ENCODE measurements around the gene LPO.

The LPO gene

DNA sequence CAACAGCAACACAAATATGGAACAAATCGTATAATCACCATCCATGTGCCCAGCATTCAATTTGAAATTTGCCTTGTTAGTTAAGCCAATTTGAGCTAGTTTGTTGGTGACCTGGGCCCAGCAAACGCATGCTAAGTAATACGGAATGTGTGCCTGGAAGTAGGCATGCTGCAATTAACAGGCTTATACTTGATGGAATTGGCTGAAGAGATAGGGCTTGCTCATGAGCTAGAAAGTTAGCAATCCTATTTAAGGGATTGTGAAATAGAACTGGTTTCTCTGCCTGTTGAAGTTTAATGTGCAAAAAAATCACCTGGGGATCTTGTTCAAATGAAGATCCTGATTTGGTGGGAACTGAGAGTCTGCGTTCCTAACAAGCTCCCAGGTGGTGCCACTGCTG lies 8.5 kb upstream of the LPO start:
- DNase-seq: no peak

GRCh38 chr17:58231641-58232040 lies 6.7 kb upstream of the LPO start:
- no peak for DNase-seq

GRCh38 chr17:58232707-58233156 lies 5.7 kb upstream of the LPO start:
- no peak for DNase-seq

DNA sequence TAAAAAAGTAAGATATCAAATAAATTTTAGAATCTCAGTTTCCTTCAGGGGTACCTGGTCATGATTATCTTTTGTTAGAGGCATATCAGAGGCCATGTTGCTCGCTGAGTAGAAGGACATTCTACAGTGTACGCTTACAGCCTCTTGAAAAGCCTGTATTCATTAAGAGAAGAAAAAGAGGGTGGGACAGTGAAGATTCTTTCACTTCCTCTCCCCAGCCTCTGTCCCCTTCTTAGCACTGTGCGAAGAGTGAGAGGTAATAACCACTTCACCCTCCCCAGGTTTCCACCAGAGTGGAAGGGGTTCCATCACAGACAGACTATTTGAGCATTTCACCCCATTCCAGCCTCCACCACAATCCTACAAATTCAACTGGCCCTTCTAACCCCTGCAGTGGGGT lies 4.8 kb upstream of the LPO start:
- no peak for DNase-seq

- DNase-seq: no peak
Observed at GRCh38 chr17:58234512-58234911, 3.9 kb upstream of the LPO start.

DNA sequence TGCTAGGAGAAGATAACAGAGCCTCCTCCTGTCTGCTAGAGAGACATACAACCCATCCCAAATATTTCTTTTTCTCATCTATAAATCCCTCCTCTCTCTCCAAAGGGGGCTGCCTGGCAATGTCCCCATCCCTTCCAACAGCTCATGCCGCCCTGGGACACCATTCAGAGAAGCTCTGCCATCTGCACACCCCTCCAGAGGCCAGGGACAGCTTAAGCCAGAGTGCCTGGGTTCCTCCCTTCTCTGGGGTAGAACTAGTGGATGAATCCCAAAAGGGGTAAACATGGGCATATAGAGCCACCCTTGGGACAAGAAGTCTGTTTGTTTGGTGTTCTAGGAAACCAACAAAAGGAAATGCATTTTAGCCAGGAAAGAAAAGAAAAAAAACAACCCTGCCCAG lies 2.6 kb upstream of the LPO start:
- no peak for DNase-seq

DNA sequence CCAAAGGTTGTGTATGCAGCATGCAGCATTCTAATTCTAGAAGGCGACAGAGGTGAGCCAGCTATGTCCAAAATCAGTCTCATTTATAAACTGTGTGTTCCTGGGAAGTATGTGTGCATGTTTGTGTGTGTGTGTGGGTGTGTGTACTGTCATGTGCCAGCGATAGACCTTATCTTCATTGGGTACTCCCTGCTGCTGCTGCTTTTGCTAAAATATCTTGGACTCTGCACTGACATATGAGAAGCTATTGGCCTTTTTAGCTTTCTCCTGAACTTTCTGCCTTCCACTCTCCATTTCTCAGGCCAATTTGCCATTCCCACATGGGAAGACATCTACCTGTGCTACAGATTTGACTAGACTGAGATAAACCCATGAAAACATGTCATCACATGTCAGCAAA lies 2.0 kb upstream of the LPO start:
- DNase-seq: no peak

DNA sequence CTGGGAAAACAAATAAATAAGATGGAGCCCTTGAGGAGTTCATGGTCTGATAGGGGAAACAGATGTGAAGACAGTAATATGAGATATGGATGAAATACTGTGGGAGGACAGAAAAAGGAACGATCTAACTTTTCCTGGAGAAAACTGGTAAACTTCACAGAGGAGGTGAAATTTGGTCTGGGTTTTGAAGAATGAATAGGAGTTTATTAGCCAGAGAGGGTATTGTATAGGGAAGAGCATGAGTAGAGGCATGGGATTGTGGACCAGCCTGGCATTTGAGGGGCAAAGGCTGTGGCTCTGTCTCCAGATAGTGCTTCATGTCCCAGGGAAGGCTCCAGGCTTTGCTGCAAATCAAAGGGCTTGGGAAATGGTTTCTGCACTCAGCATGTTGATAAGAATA lies 1.6 kb downstream of the LPO start:
- no peak for DNase-seq

DNA sequence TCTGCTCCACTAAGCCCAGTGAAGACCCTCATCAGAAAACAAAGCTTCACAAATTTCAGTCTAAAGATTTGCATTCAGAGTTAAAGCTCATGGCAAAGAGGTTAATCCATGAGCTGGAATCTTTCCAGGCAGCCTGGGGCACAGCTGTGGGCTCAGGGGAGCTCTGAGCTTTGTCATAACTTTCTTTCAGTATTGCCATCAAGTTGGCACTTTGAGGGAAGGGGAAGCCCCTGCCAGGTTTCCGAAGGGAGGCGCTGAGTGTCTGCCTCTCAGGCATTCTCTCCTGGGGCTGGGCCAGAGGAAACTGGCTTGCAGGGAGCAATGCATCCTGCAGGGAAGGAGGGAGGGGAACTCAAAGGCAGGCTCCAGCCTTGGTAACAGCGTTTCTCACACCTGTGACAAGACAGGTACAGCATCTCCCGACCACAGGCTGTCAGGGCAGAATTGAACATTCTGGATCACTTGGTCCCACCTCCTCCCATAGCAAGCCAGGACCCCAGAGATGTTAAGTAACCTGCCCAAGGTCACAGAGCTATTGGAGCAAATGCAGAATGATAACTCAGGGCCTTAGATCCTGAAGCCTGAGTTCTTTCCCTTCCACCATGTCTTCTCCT lies 3.9 kb downstream of the LPO start:
- no peak for DNase-seq

- no peak for DNase-seq
Observed at GRCh38 chr17:58244963-58245362, 6.6 kb downstream of the LPO start.

DNA sequence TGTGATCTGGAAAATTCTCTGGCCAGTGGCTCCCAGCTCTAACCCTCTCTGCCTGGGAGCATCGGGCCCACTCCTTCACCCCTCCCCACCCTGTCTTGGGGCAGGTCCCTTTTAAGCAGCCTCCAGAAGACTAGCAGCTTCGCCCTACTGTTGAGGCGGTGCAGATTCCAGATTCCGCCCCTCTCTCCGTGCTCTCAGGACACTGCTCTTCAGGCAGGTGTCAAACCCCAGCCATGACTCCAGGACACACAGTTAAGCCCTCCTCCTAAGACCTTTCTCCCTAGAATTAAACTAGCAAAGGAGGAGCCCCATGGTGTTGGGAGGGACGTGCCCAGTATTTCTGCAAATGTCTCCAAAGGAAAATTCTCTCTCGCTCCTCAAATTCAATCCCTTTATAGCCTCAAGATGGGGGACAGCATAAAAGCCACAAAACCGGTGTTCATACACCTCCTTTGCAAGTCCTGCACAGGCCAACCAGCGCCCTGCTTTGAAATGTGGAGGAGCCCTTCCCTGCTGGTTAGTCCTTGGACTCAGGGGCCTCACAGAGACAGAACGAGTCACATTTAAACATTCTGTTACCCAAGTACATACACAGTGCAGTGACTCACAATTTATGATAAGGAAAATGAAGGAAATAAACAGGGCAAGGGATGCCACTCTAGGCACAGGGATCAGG lies 7.2 kb downstream of the LPO start:
- DNase-seq: no peak

- no peak for DNase-seq
Observed at GRCh38 chr17:58246104-58246740, 7.8 kb downstream of the LPO start.

GRCh38 chr17:58246781-58247180 lies 8.4 kb downstream of the LPO start:
- DNase-seq: no peak

DNA sequence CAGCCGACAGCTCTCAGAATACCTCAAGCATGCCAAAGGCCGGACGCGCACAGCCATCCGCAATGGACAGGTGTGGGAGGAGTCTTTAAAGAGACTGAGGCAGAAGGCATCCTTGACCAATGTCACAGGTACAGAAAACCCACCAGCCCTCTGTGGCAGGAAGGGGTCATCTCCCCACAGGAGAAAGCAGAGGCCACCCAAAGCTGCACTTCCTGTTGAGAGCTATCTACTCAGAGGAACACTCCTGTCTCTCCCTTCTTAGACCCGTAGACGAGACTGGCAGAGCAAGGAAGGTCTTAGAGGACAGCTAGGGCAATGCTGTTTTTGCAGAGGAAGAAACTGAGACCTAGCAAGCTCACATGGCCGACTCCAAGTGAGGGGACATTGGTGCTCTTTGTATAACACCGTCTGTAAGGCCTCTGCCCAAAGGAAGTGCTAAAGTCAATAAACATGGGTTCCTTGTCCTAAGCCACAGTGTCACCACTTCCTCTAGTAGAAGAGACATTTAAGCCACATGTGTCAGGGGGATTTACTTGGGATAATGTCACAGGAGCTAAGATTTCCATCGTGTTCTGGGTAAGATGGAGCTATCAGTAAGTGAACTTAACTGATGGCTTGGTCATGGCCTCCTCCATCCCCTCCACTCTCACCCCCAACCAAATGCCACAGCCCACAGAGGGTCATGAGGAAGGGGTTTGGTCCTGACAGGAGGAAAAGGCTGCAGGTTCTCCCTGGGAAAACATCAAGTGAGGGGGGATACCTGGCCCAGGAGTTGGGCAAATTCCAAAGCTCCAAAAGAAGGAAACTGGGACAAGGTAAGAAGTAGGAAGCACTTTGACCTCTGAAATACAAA lies 9.4 kb downstream of the LPO start:
- no peak for DNase-seq

GRCh38 chr17:58248955-58249269 lies 10.5 kb downstream of the LPO start:
- DNase-seq: no peak

DNA sequence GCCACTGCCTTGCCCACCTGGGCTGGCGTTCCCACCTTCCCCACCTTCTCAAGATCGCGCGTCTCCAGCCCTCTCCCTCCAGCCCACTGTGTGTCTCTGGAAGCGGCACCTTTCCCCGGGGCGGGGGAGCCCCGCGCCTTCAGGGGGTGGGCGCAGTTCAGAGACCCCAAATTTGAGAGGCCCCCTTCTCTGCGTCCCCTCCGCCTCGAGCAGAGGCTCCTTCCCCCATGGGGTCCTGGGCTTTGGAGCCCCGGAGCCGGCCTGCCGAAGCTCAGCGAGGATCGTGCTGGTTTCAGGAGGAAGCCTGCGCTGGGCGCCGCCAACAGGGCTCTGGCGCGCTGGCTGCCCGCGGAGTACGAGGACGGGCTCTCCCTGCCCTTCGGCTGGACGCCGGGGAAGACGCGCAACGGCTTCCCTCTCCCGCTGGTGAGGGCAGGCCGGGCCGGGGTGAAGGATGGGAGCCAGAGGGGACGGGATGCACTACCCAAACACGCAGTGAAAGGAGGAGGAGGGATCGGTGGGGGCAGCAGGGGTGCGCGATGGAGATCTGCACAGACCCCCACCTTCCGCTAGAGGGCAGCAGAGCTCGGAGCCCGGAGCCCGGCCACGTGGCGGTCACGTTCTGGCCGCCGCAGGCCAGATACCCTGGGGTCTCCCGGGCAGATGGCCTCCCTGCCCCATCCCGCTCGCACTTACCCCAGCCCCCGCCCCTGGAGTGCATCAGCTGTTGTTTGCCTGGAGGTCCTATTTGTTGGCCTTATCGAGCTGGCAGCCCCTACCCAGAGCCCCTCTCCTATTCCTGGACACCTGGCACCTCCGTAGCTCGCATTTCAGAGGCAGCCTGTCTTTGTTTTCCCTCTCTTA lies 11.1 kb downstream of the LPO start:
- peak; percentile 28 for DNase-seq

DNA sequence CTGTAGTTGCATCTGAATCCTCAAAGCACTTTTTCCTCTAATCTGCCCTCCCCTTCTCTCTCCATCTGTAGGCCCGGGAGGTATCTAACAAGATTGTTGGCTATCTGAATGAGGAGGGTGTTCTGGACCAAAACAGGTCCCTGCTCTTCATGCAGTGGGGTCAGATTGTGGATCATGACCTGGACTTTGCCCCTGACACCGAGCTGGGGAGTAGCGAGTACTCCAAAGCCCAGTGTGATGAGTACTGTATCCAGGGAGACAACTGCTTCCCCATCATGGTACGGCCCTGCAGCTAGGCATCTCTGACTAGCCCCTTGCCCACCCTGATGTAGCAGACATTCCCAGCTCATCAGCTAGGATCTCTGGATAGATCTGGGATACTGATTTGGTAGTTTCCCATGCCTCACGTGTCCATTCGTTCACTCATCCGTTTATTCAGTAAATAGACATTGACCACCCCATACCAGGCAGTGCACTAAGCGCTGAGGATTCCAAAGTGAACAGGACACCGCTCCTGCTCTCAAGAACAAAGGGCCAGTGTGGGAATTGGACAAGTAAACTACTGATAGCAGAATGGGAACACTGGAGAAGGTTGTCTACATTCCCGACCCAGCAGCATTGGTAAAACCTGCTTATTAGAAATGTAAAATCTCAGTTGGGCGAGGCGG lies 12.1 kb downstream of the LPO start:
- no peak for DNase-seq

GRCh38 chr17:58252141-58252540 lies 13.8 kb downstream of the LPO start:
- no peak for DNase-seq

- DNase-seq: no peak
Observed at GRCh38 chr17:58253082-58253481, 14.7 kb downstream of the LPO start.

DNA sequence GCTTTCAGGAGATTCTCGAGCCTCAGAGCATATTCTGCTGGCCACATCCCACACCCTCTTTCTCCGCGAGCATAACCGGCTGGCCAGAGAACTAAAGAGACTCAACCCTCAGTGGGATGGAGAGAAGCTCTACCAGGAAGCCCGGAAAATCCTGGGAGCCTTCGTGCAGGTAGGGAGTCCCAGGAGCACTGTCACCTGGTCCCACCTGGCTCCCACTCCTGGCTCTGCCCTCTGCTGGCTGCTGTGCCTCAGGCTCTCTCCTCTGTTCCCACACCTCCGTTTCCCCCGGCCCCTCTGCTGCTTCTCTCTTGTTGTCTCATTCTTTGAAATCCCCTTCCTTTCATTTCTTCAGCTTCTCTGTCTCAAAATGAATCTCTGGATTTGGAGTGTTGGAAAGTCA lies 16.4 kb downstream of the LPO start:
- no peak for DNase-seq

DNA sequence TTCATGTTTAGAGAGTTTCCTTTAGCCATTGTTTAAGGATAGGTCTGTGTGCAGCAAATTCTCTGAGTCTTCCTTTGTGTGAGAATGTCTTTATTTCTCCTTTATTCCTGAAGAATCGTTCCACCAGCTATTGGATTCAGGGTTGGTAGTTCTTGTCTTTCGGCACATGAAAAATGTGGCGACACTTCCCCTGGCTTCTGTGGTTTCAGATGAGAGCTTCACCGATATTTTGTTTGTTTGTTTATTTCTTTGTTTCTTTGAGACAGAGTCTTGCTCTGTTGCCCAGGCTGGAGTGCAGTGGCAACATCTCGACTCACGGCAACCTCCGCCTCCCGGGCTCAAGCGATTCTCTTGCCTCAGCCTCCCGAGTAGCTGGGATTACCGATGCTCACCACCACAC lies 23.8 kb downstream of the LPO start:
- DNase-seq: no peak

- no peak for DNase-seq
Observed at GRCh38 chr17:58263773-58264172, 25.4 kb downstream of the LPO start.

Data from NCI-H774 (cell line).